Measurements from ENCODE around the gene VSTM5.

DNA sequence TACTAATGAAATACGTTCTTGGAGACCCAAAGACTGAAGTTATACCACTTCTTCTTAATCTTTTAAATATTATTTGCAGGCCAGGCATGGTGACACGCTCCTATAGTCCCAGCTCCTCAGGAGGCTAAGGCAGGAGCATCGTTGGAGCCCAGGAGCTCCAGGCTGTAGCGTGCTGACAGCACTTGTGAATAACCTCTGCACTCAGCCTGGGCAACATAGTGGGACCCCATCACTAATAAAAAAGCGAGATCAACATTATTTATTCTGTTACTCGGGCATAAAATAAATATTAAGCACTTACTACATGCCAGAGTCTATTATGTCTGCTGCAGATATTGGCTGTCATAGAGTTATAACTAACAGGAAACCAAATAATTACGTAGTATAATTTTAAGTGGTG lies 67.1 kb downstream of the VSTM5 start:
- no peak for TF ChIP-seq EZH2 (IDR thresholded peaks at IDR 0.05; ENCODE audit: borderline replicate concordance)
- TF ChIP-seq, protein P1, sequence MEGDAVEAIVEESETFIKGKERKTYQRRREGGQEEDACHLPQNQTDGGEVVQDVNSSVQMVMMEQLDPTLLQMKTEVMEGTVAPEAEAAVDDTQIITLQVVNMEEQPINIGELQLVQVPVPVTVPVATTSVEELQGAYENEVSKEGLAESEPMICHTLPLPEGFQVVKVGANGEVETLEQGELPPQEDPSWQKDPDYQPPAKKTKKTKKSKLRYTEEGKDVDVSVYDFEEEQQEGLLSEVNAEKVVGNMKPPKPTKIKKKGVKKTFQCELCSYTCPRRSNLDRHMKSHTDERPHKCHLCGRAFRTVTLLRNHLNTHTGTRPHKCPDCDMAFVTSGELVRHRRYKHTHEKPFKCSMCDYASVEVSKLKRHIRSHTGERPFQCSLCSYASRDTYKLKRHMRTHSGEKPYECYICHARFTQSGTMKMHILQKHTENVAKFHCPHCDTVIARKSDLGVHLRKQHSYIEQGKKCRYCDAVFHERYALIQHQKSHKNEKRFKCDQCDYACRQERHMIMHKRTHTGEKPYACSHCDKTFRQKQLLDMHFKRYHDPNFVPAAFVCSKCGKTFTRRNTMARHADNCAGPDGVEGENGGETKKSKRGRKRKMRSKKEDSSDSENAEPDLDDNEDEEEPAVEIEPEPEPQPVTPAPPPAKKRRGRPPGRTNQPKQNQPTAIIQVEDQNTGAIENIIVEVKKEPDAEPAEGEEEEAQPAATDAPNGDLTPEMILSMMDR (IDR thresholded peaks at IDR 0.05; ENCODE audit: poor library complexity) = no peak

All from hepatocyte (in vitro differentiated cells).